ENCODE measurements around the gene PECR.
"Not testable (repeated sequence)": the region's sequence is repeated elsewhere in the genome, so short reads cannot be mapped to it uniquely, and the experiment has no call there.

The PECR gene

GRCh38 chr2:216002101-216002678, 79.4 kb downstream of the PECR start:
- H3K4me3 ChIP-seq (ENCODE audit: low read depth, low read length) = no peak overlapping the region
- TF ChIP-seq, protein P1, sequence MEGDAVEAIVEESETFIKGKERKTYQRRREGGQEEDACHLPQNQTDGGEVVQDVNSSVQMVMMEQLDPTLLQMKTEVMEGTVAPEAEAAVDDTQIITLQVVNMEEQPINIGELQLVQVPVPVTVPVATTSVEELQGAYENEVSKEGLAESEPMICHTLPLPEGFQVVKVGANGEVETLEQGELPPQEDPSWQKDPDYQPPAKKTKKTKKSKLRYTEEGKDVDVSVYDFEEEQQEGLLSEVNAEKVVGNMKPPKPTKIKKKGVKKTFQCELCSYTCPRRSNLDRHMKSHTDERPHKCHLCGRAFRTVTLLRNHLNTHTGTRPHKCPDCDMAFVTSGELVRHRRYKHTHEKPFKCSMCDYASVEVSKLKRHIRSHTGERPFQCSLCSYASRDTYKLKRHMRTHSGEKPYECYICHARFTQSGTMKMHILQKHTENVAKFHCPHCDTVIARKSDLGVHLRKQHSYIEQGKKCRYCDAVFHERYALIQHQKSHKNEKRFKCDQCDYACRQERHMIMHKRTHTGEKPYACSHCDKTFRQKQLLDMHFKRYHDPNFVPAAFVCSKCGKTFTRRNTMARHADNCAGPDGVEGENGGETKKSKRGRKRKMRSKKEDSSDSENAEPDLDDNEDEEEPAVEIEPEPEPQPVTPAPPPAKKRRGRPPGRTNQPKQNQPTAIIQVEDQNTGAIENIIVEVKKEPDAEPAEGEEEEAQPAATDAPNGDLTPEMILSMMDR (IDR thresholded peaks at IDR 0.05; ENCODE audit: low read depth, low read length) = no peak

DNA sequence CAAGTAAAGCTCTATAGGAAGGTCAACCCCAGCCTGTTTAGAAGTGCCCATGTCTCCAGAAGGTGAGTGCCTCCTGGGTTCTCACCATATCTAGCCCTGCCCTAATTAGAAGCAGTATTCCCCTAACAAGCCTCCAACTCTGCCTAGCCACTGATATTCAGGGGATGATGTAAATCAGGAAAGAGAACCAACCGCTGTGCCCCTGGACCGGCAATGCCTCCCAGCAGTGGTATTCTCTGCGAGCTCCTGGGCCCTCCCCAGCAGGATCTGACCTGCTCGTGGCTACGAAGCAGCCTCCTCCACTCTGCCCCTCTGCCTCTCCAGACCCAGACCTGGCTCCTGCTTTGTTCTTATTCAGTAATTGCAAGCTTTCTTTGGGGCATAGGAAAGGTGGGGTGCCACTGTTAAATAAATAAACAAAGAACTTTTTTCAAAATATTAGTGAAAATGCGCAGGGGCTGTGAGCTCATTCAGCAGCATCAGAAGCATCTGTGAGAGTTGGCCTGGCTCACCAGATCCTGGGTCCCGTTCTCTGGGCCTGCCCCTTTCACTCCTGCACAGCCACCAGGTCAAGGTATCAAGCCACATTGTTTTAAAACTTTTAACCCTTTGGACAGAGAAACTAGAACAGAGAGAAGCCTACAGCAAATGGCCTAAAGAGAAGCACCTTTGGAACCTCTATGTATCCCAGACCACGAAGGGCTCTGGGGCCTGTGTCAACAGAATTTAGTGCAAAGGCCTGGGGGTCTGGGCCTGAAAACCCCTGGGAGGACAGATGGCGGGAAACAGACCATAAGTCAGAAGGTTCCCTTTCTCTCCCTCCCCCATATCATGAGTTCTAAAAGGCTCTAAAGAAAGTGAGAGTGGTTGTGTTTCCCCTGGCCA, 80.2 kb downstream of the PECR start:
- TF ChIP-seq, protein P1 (IDR thresholded peaks at IDR 0.05; ENCODE audit: low read depth, low read length) = no peak

GRCh38 chr2:215998636-215999035, 83.0 kb downstream of the PECR start:
- TF ChIP-seq, protein P1 (IDR thresholded peaks at IDR 0.05; ENCODE audit: low read depth, low read length) = no peak

More for the DNA sequence above, 80.2 kb downstream of the PECR start:
- H3K4me3 ChIP-seq (ENCODE audit: low read depth, low read length) = no peak overlapping the region

DNA sequence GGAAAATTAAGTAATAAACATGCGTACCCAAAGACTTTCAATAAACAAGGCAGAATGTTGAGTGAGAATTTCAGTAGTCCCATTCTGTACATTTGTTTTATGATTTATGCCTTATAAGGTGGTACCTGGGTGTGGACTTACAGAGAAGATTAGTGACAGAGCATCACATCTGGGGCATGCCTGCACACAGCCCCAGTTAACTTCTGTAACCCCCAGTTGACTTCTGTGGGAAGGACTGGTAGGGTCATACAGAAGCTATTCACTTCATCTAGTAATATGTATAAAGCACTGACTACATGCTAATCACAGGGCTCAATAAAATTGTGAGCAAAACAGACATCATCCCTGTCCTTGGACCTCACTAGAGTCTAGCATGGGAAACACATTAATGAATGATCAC, 84.4 kb downstream of the PECR start:
- H3K4me3 ChIP-seq (ENCODE audit: low read depth, low read length) = no peak overlapping the region
- TF ChIP-seq, protein P1 (IDR thresholded peaks at IDR 0.05; ENCODE audit: low read depth, low read length) = no peak

More at GRCh38 chr2:215998636-215999035, 83.0 kb downstream of the PECR start:
- H3K4me3 ChIP-seq (ENCODE audit: low read depth, low read length) = no peak overlapping the region

DNA sequence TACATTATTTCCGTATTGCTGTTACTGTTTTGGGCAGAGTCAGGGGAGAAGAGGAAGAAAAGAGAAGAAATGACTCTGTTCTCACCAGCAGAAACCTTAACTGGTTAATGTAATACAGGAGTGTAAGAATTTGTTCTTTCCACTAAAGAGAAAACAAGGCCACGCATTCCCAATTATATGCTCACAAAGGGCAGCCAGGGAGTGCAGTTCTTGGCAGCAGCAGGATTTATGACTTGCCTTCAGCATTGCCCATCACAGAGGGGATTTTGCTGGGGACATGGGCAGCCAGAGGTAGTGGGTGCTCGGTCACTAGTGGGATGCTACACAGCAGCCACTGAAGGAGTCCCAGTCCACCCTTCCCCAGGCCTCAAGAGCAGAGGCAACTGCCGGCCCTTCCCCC, 86.7 kb downstream of the PECR start:
- no peak overlapping the region for H3K4me3 ChIP-seq (ENCODE audit: low read depth, low read length)
- TF ChIP-seq, protein P1 (IDR thresholded peaks at IDR 0.05; ENCODE audit: low read depth, low read length) = no peak

DNA sequence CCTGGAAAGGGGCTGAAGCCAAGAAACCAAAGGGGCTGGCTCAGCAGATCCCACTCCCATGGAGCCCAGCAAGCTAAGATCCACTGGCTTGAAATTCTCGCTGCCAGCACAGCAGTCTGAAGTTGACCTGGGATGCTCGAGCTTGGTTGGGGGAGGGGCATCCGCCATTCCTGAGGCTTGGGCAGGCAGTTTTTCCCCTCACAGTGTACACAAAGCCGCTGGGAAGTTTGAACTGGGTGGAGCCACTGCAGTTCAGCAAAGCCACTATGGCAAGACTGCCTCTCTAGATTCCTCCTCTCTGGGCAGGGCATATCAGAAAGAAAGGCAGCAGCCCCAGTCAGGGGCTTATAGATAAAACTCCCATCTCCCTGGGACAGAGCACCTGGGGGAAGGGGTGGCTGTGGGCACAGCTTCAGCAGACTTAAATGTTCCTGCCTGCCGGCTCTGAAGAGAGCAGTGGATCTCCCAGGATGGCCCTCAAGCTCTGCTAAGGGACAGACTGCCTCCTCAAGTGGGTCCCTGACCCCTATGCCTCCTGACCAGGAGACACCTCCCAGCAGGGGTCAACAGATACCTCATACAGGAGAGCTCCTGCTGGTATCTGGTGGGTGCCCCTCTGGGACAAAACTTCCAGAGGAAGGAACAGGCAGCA, 92.9 kb downstream of the PECR start:
- H3K4me3 ChIP-seq (ENCODE audit: low read depth, low read length) = not testable (repeated sequence)

Measured in WI38 (cell line).